Epithelial cell of esophagus (primary cell): ENCODE measurements around the gene PCDHGB3.
"Not testable (repeated sequence)": the region's sequence is repeated elsewhere in the genome, so short reads cannot be mapped to it uniquely, and the experiment has no call there.

Experiments
- DNase-seq: peaks from one replicate; pipeline ENCODE4 v3.0.0; 2010; ENCODE audit warnings: low read depth
- H3K4me3 ChIP-seq: 2 replicates; pipeline ENCODE4 v1.5.1; 2011; ENCODE audit warnings: mild to moderate bottlenecking, low read length, control low read depth
- CTCF ChIP-seq: IDR thresholded peaks from 2 replicates; pipeline ENCODE4 v1.5.1; 2011; ENCODE audit warnings: low read depth, mild to moderate bottlenecking, low read length, control low read depth, inconsistent platforms; ENCODE audit not compliant: insufficient read depth; ENCODE audit errors: missing control alignments

Gene PCDHGB3

GRCh38 chr5:141412854-141413539 is 43.0 kb downstream of the PCDHGB3 start, which contains the start of gene PCDHGA10:
TSS of gene PCDHGA10 (plus strand) at chr5:141412987. CDS start at chr5:141413176, 189 bp downstream.
- peak within 1 kb of the TSS; percentile 55 for H3K4me3 ChIP-seq
- peak; percentile 74 for TF ChIP-seq CTCF

GRCh38 chr5:141413540-141414069 is 43.6 kb downstream of the PCDHGB3 start:
- no peak for TF ChIP-seq CTCF
- DNase-seq: no peak
- H3K4me3 ChIP-seq: peak overlapping the region; percentile 55

More at GRCh38 chr5:141412854-141413539, 43.0 kb downstream of the PCDHGB3 start, which contains the start of gene PCDHGA10:
- DNase-seq: peak; percentile 79

GRCh38 chr5:141414548-141415274 is 44.7 kb downstream of the PCDHGB3 start:
- not testable (repeated sequence) for DNase-seq, H3K4me3 ChIP-seq

- H3K4me3 ChIP-seq: not testable (repeated sequence)
Observed at GRCh38 chr5:141415275-141415618, 45.2 kb downstream of the PCDHGB3 start.

GRCh38 chr5:141417494-141418172 is 47.6 kb downstream of the PCDHGB3 start, which contains the start of gene PCDHGB7:
TSS of gene PCDHGB7 (plus strand) at chr5:141417677. CDS start at chr5:141417860, 183 bp downstream.
- peak within 1 kb of the TSS; percentile 48 for H3K4me3 ChIP-seq
- TF ChIP-seq CTCF: peak; percentile 79
- peak; percentile 84 for DNase-seq

More at GRCh38 chr5:141415275-141415618, 45.2 kb downstream of the PCDHGB3 start:
- not testable (repeated sequence) for DNase-seq

GRCh38 chr5:141419074-141419880 is 49.2 kb downstream of the PCDHGB3 start:
- DNase-seq: no peak
- H3K4me3 ChIP-seq: no peak overlapping the region
- no peak for TF ChIP-seq CTCF

- TF ChIP-seq CTCF: peak; percentile 60
- H3K4me3 ChIP-seq: peak within 1 kb of the TSS; percentile 45
- DNase-seq: peak; percentile 73
Observed at GRCh38 chr5:141420855-141421488, 50.9 kb downstream of the PCDHGB3 start, which contains the start of gene PCDHGA11. TSS of gene PCDHGA11 (plus strand) at chr5:141421051. CDS start at chr5:141421228, 177 bp downstream.
